NOMO-1 (cell line): ENCODE data around the gene LRPPRC.
"Not testable (repeated sequence)": the region's sequence is repeated elsewhere in the genome, so short reads cannot be mapped to it uniquely, and the experiment has no call there.

Experiments
- DNase-seq, 2 experiments: peaks; one replicate each; lab custom pipeline; 2025; ENCODE audit not compliant: unreplicated experiment in 2 of 2; lab: John Stamatoyannopoulos, UW

The LRPPRC gene

GRCh38 chr2:43924463-43924862, 71.3 kb downstream of the LRPPRC start:
- no peak for DNase-seq

- DNase-seq = not testable (repeated sequence)
Measured at GRCh38 chr2:43911136-43911790, 84.5 kb downstream of the LRPPRC start.

GRCh38 chr2:43906448-43907109, 89.2 kb downstream of the LRPPRC start:
- DNase-seq = no peak

- no peak for DNase-seq
Measured at GRCh38 chr2:43905871-43906270, 89.9 kb downstream of the LRPPRC start.

- DNase-seq = no peak
Measured at GRCh38 chr2:43905371-43905803, 90.4 kb downstream of the LRPPRC start.

GRCh38 chr2:43899589-43899988, 96.2 kb downstream of the LRPPRC start:
- no peak for DNase-seq

GRCh38 chr2:43898838-43899346, 96.9 kb downstream of the LRPPRC start:
- DNase-seq = no peak

- DNase-seq = no peak
Measured at GRCh38 chr2:43898134-43898837, 97.5 kb downstream of the LRPPRC start.

GRCh38 chr2:43897492-43897891, 98.3 kb downstream of the LRPPRC start:
- DNase-seq = no peak

- no peak for DNase-seq
Measured at GRCh38 chr2:43896906-43897305, 98.9 kb downstream of the LRPPRC start.

GRCh38 chr2:43894743-43895142, 101.0 kb downstream of the LRPPRC start:
- no peak for DNase-seq

GRCh38 chr2:43890855-43891254, 104.9 kb downstream of the LRPPRC start:
- DNase-seq = no peak

- no peak for DNase-seq
Measured at GRCh38 chr2:43889416-43889815, 106.4 kb downstream of the LRPPRC start.

GRCh38 chr2:43887176-43887575, 108.6 kb downstream of the LRPPRC start:
- DNase-seq = no peak

GRCh38 chr2:43885132-43885632, 110.6 kb downstream of the LRPPRC start:
- no peak for DNase-seq

- DNase-seq = no peak
Measured at GRCh38 chr2:43884689-43885088, 111.1 kb downstream of the LRPPRC start.

GRCh38 chr2:43882312-43882711, 113.5 kb downstream of the LRPPRC start:
- DNase-seq = no peak

- no peak for DNase-seq
Measured at GRCh38 chr2:43880952-43881351, 114.8 kb downstream of the LRPPRC start.

- DNase-seq = no peak
Measured at GRCh38 chr2:43880471-43880870, 115.3 kb downstream of the LRPPRC start.

- no peak for DNase-seq
Measured at GRCh38 chr2:43879261-43879660, 116.5 kb downstream of the LRPPRC start.

- DNase-seq = peak; percentile 3 to 55
Measured at GRCh38 chr2:43877782-43878464, 117.9 kb downstream of the LRPPRC start.
